ENCODE measurements around the gene CHST13. TPM values are rescaled to one million over a fixed set of nuclear protein-coding genes. Genes with fewer than 3 reads are reported as not detected.

Gene CHST13
- total and polyA plus RNA-seq, 2 of the 4 experiments (the other 2 are of a cell fraction) = not detected

DNA sequence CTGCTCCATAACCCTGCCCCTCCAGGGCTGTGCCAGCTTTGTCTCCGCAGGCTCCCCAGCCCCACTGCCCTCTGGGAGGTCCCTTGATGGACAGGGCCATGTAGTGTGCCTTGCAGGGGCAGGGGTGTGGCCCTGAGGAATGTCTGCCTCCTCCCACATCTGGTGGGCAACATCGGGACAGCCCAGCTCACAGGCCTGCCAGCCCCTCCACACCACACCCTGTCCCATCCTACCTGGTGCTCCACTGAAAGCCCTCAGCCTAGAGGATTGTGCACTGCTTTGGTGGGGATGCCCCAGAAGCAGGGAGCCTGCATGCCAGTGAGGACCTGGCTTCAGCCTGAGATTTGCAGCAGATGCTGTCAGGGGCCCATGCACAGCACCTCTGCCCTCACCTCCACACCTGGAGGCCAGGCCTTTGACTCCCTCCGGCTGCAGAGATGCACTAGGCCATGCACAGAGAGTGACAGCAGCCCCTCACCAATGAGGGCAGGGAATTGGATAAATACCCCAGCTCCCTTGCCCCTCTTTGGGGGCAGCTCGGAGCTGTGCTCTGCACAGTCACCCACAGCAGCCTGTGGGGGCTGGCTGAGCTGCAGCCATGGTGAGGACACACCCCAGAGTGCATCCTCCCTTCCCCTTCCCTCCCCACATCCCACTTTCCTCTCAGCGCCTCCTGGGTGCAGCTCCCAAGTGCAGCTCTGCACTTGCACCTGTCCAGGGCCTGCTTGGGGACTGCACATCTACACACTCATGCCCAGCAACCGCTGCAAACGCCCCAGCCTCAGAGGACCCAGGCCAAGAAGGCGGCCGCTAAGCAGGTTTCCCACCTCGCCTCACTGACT lies 32.1 kb downstream of the CHST13 start:
- Histone ChIP-seq H3K4me3 (ENCODE audit: insufficient read depth, low read depth, low read length) (no peak overlapping the region), H3K4ac (ENCODE audit: low read depth, low read length) (no peak overlapping the region), H2BK120ac (ENCODE audit: low read depth, low read length) (no peak overlapping the region), H2AK5ac (ENCODE audit: low read depth, low read length) (no peak overlapping the region), H3K23ac (ENCODE audit: low read depth, low read length) (no peak overlapping the region), H3K4me1 (ENCODE audit: control insufficient read depth, insufficient read depth, low read length) (no peaks in the 10 kb centered on the region), H4K20me1 (ENCODE audit: insufficient read depth, low read length) (no peaks in the 10 kb centered on the region), H4K91ac (ENCODE audit: insufficient read depth, low read depth, low read length) (no peak overlapping the region), H2BK20ac (ENCODE audit: low read depth, low read length) (no peak overlapping the region), H3K18ac (ENCODE audit: low read depth, low read length) (no peak overlapping the region), H3K36me3 (ENCODE audit: control insufficient read depth, insufficient read depth, low read length) (no peaks in the 10 kb centered on the region), H3K4me2 (ENCODE audit: low read depth, low read length) (no peak overlapping the region), H2AFZ (replicated peaks; ENCODE audit: low read length, poor library complexity) (no peak overlapping the region), H3K56ac (ENCODE audit: extremely low read depth, insufficient read depth, low read length) (no peak overlapping the region), H3K9me1 (ENCODE audit: insufficient read depth, low read length) (no peaks in the 10 kb centered on the region), H2BK5ac (ENCODE audit: low read depth, low read length, poor library complexity, severe bottlenecking) (no peak overlapping the region), H3K27me3 (ENCODE audit: control insufficient read depth, insufficient read depth, low read length) (peaks cover 17% of the 10 kb centered on the region; the same call in 1 of the 2 replicates), H3K14ac (replicated peaks; ENCODE audit: low read depth, low read length) (no peak overlapping the region), H3K79me1 (ENCODE audit: low read depth in 1 of 2, low read length in 2 of 2) (no peaks in the 10 kb centered on the region), H3K27ac (ENCODE audit: insufficient read depth, low read length) (no peak overlapping the region), H3K9ac (ENCODE audit: low read depth, low read length) (no peak overlapping the region), H3K9me3 (ENCODE audit: control insufficient read depth, insufficient read depth, low read length) (no peaks in the 10 kb centered on the region), H4K8ac (ENCODE audit: low read depth in 2 of 2, low read length in 2 of 2) (no peak overlapping the region), H2AK9ac (replicated peaks; ENCODE audit: low read depth, low read length, poor library complexity) (no peak overlapping the region), H4K5ac (ENCODE audit: low read depth, low read length) (no peak overlapping the region), H2BK15ac (ENCODE audit: low read depth, low read length) (no peak overlapping the region)
- TF ChIP-seq RFX5 (IDR thresholded peaks at IDR 0.05; ENCODE audit: low read depth, low read length) (no peak), MAFK (IDR thresholded peaks at IDR 0.05; ENCODE audit: low read depth, low read length) (no peak), ELK1 (IDR thresholded peaks at IDR 0.05; ENCODE audit: borderline replicate concordance, low read depth, low read length) (no peak), SMC3 (IDR thresholded peaks at IDR 0.05; ENCODE audit: low read depth, low read length) (no peak), FOS (IDR thresholded peaks at IDR 0.05; ENCODE audit: low read depth, low read length) (no peak), POLR2A (IDR thresholded peaks at IDR 0.05; ENCODE audit: low read depth, low read length) (no peak)
- TF ChIP-seq, protein P1, sequence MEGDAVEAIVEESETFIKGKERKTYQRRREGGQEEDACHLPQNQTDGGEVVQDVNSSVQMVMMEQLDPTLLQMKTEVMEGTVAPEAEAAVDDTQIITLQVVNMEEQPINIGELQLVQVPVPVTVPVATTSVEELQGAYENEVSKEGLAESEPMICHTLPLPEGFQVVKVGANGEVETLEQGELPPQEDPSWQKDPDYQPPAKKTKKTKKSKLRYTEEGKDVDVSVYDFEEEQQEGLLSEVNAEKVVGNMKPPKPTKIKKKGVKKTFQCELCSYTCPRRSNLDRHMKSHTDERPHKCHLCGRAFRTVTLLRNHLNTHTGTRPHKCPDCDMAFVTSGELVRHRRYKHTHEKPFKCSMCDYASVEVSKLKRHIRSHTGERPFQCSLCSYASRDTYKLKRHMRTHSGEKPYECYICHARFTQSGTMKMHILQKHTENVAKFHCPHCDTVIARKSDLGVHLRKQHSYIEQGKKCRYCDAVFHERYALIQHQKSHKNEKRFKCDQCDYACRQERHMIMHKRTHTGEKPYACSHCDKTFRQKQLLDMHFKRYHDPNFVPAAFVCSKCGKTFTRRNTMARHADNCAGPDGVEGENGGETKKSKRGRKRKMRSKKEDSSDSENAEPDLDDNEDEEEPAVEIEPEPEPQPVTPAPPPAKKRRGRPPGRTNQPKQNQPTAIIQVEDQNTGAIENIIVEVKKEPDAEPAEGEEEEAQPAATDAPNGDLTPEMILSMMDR (conservative IDR thresholded peaks at IDR 0.05; ENCODE audit: low read depth, low read length) = no peak
- TF ChIP-seq, protein P2, sequence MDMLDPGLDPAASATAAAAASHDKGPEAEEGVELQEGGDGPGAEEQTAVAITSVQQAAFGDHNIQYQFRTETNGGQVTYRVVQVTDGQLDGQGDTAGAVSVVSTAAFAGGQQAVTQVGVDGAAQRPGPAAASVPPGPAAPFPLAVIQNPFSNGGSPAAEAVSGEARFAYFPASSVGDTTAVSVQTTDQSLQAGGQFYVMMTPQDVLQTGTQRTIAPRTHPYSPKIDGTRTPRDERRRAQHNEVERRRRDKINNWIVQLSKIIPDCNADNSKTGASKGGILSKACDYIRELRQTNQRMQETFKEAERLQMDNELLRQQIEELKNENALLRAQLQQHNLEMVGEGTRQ (IDR thresholded peaks at IDR 0.05; ENCODE audit: low read depth, low read length) = no peak
- POLR2A ChIA-PET (ENCODE audit: unreplicated experiment) = no interaction called here
- 62% methylated on average over 5 of the region's 10 CpGs; no CpG with 5 or more reads in 1 of the 2 experiments for WGBS, 2 experiments (ENCODE audit: extremely low coverage in 2 of 2, insufficient read length in 1 of 2)
- no TSS peak for BruUV-seq (replicated peaks)
- CTCF ChIA-PET = interaction anchor here (0.9 kb wide), 1 partner anchor 900 kb away, joined by 3 read pairs; no protein-coding TSS in a partner anchor
- DNase-seq = no peak
- dilution Hi-C loops (cut with HindIII; ENCODE audit: low sequenced_read_pairs, unreplicated experiment) (no loop called here), in situ Hi-C loops (cut with MboI; ENCODE audit: low sequenced_read_pairs) (no loop called here), intact Hi-C loops (cut with micrococcal nuclease) (no loop called here)
- no peak for ATAC-seq (ENCODE audit: low read depth)
